ENCODE data around the gene SLMAP. TPM values are rescaled to one million over a fixed set of nuclear protein-coding genes. Genes with fewer than 3 reads are reported as not detected.
A peak's percentile ranks its signal among the peaks of the same experiment; 100 is the strongest.

SLMAP gene
- total RNA-seq, 1 donor from 2014 or later: 578 TPM

- no peak for DNase-seq (ENCODE audit: low spot score)
- intact Hi-C loops (cut with DNase I): no loop called here
These were observed 9.7 kb upstream of the SLMAP start for GRCh38 chr3:57746156-57747010.

- intact Hi-C loops (cut with DNase I): no loop called here
- no peak for DNase-seq (ENCODE audit: low spot score)
These were observed 6.6 kb upstream of the SLMAP start for GRCh38 chr3:57749542-57749941.

GRCh38 chr3:57752307-57752706 is 3.8 kb upstream of the SLMAP start:
- intact Hi-C loops (cut with DNase I): no loop called here
- DNase-seq (ENCODE audit: low spot score): no peak

GRCh38 chr3:57753016-57753415 is 3.1 kb upstream of the SLMAP start:
- DNase-seq (ENCODE audit: low spot score): no peak
- intact Hi-C loops (cut with DNase I): no loop called here

GRCh38 chr3:57755368-57755675 is 787 bp upstream of the SLMAP start:
- intact Hi-C loops (cut with DNase I): loop anchor here (5.0 kb wide), 1 partner anchor 198 kb away; the partner anchor contains the start of gene PDE12
- DNase-seq (ENCODE audit: low spot score): no peak

- intact Hi-C loops (cut with DNase I): loop anchor here (1.0 to 5.0 kb wide), 3 partner anchors 63 to 199 kb away; partner anchors contain the start of genes ARF4, DENND6A and PDE12
- DNase-seq (ENCODE audit: low spot score): peak; percentile 77
These were observed 656 bp downstream of the SLMAP start for GRCh38 chr3:57756528-57757401.

- intact Hi-C loops (cut with DNase I): loop anchor here (5.0 kb wide), 1 partner anchor 200 kb away; the partner anchor contains the start of gene PDE12
- DNase-seq (ENCODE audit: low spot score): no peak
These were observed 1.7 kb downstream of the SLMAP start for GRCh38 chr3:57757642-57758297.

- intact Hi-C loops (cut with DNase I): loop anchor here (5.0 kb wide), 1 partner anchor 201 kb away; the partner anchor contains the start of gene PDE12
- no peak for DNase-seq (ENCODE audit: low spot score)
These were observed 2.6 kb downstream of the SLMAP start for GRCh38 chr3:57758686-57759085.

- no peak for DNase-seq (ENCODE audit: low spot score)
- intact Hi-C loops (cut with DNase I): no loop called here
These were observed 8.7 kb downstream of the SLMAP start for GRCh38 chr3:57764794-57765193.

GRCh38 chr3:57768595-57768994 is 12.5 kb downstream of the SLMAP start:
- intact Hi-C loops (cut with DNase I): no loop called here
- no peak for DNase-seq (ENCODE audit: low spot score)

GRCh38 chr3:57770009-57770827 is 14.1 kb downstream of the SLMAP start:
- intact Hi-C loops (cut with DNase I): no loop called here
- no peak for DNase-seq (ENCODE audit: low spot score)

GRCh38 chr3:57772251-57772650 is 16.1 kb downstream of the SLMAP start:
- intact Hi-C loops (cut with DNase I): no loop called here
- DNase-seq (ENCODE audit: low spot score): no peak

GRCh38 chr3:57777774-57778173 is 21.7 kb downstream of the SLMAP start:
- no peak for DNase-seq (ENCODE audit: low spot score)
- intact Hi-C loops (cut with DNase I): no loop called here

GRCh38 chr3:57778494-57778893 is 22.4 kb downstream of the SLMAP start:
- intact Hi-C loops (cut with DNase I): no loop called here
- DNase-seq (ENCODE audit: low spot score): no peak

- DNase-seq (ENCODE audit: low spot score): no peak
- intact Hi-C loops (cut with DNase I): no loop called here
These were observed 23.6 kb downstream of the SLMAP start for GRCh38 chr3:57779666-57780065.

GRCh38 chr3:57783186-57784088 is 27.3 kb downstream of the SLMAP start:
- no peak for DNase-seq (ENCODE audit: low spot score)
- intact Hi-C loops (cut with DNase I): no loop called here

GRCh38 chr3:57784089-57784735 is 28.1 kb downstream of the SLMAP start:
- no peak for DNase-seq (ENCODE audit: low spot score)
- intact Hi-C loops (cut with DNase I): no loop called here

- intact Hi-C loops (cut with DNase I): no loop called here
- DNase-seq (ENCODE audit: low spot score): no peak
These were observed 29.3 kb downstream of the SLMAP start for GRCh38 chr3:57785446-57785845.

All from cardiac septum (tissue), 1 donor.